DND-41 (cell line): Measurements from ENCODE around the gene ABHD17C.

ENCODE experiments used
- EZH2 ChIP-seq: IDR thresholded peaks from 3 replicates; pipeline ENCODE4 v1.6.1; 2012; ENCODE audit warnings: borderline replicate concordance, low read depth, mild to moderate bottlenecking, moderate library complexity, low read length, inconsistent platforms; ENCODE audit not compliant: severe bottlenecking
- TF ChIP-seq, protein P1 (sequence below): IDR thresholded peaks from 2 replicates; pipeline ENCODE4 v1.5.1; 2012; ENCODE audit warnings: borderline replicate concordance, low read length, moderate library complexity, mild to moderate bottlenecking; ENCODE audit not compliant: poor library complexity, severe bottlenecking; ENCODE audit errors: extremely low read depth

DNA sequence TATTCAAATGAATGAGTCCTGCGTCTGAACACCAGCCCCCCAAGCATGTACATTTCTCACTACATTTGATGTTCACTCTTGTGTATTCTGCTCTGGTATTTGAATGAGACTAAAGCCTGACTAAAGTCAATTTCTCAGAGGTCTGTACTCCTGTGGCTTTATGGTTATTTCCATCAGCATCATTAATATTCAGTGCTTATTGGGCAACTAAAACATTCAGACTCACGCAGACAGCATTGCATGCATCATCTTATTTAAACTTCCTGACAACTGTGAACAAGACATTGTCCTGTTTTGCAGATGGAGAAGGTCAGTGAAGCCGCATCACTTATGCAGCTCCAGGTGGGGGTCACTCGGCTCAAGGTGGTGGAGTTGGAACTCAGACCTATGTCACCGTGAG is 95.1 kb downstream of the ABHD17C start:
- TF ChIP-seq, protein P1, sequence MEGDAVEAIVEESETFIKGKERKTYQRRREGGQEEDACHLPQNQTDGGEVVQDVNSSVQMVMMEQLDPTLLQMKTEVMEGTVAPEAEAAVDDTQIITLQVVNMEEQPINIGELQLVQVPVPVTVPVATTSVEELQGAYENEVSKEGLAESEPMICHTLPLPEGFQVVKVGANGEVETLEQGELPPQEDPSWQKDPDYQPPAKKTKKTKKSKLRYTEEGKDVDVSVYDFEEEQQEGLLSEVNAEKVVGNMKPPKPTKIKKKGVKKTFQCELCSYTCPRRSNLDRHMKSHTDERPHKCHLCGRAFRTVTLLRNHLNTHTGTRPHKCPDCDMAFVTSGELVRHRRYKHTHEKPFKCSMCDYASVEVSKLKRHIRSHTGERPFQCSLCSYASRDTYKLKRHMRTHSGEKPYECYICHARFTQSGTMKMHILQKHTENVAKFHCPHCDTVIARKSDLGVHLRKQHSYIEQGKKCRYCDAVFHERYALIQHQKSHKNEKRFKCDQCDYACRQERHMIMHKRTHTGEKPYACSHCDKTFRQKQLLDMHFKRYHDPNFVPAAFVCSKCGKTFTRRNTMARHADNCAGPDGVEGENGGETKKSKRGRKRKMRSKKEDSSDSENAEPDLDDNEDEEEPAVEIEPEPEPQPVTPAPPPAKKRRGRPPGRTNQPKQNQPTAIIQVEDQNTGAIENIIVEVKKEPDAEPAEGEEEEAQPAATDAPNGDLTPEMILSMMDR, result no peak
- no peak for TF ChIP-seq EZH2
